ENCODE measurements around the gene HSPA9. TPM values are rescaled to one million over a fixed set of nuclear protein-coding genes. Genes with fewer than 3 reads are reported as not detected.
"Not testable (repeated sequence)": the region's sequence is repeated elsewhere in the genome, so short reads cannot be mapped to it uniquely, and the experiment has no call there.

HSPA9 gene
- polyA plus RNA-seq, 10 donors: 137 to 186 (median 154) TPM

DNA sequence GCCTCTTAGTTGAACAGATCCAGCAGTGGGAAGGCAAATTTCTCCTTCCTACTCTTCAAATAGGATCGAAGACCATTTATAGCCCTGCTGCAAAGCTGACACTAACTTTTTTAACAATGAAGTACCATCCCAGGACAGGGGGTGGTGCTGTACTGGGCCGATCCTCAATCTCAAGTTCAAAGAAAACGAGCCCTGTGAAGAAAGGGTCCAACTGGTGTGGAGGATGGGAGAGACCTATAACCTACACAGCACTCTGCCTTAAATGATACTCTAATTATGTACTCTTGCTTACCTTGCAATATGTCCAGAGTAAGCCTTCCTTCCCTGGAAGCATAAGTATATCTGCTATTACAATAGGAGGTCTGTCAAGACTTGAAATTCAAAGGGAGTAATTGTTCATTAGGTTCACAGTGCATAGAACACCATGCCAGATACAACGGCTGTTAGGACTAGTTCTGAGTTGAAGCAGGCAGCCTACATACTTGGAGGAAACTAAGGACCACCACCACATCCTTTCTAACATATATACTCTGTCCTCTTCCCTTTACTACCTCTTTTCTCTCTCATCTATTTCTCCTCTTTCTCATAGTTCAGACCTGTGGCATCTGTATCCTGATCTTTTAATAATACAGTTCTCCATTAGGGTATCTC is 38.4 kb downstream of the HSPA9 start:
- DNase-seq: no peak

DNA sequence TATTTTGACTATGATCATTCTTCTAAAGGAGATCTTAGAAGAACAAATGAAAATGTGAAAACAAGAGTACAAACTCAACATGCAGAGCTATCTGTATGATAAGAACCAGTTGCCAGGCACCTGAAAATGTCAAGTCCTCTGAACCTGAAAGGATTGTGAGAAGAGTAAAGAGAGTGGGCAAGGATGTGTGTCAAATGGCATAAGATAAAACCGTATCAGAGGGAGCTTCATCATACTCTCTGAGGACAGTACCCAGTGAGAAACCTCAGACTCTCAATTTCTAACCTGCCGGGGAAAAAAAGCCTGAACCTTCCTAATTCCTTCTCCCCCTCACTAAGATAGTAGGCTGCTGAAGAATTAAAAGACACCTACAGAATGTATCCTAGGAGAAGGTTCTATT is 39.0 kb downstream of the HSPA9 start:
- DNase-seq: no peak

GRCh38 chr5:138533973-138534941 is 40.9 kb downstream of the HSPA9 start:
- no peak for DNase-seq

DNA sequence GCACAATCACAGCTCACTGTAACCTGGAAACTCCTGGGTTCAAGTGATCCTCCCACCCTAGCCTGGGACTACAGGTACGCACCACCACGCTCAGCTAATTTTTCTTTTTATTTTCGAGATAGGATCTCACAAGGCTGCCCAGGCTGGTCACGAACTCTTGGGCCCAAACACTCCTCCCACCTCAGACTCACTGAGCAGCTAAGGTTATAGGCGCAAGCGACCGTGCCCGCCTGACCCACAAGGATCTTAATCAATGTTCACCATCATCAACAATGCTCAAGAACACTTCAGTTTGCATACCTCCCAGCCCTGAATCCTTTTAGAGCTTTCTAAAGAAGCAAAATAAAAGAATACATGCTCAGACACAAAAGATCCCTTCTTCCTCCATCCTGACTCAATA is 45.4 kb downstream of the HSPA9 start:
- no peak for DNase-seq

DNA sequence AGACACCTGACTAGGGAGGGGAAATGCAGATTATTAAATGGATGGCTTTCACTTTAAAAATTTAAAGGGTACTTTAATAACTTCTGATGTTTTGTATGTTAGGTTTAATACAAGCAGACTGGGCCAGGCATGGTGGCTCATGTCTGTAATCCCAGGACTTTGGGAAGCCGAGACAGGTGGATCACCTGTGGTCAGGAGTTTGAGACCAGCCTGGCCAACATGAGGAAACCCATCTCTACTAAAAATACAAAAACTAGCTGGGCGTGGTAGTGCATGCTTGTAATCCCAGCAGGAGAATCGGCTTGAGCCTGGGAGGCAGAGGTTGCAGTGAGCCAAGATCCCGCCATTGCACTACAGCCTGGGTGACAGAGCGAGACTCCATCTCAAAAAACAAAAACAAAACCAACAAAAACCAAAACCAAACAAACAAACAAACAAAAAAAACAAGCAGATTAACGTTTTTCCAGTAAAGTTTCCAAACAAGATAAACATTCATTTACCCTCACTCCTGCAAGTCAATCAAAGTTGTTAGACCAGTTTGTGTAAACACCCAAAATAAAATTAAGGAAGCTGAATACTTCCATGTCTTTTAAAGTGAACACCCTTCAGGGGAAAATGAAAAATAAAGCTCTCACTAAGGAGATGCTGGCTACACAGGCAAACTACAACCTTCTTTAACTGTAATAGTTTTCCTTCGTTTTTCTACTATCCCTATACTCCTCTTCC is 46.3 kb downstream of the HSPA9 start:
- DNase-seq: no peak

DNA sequence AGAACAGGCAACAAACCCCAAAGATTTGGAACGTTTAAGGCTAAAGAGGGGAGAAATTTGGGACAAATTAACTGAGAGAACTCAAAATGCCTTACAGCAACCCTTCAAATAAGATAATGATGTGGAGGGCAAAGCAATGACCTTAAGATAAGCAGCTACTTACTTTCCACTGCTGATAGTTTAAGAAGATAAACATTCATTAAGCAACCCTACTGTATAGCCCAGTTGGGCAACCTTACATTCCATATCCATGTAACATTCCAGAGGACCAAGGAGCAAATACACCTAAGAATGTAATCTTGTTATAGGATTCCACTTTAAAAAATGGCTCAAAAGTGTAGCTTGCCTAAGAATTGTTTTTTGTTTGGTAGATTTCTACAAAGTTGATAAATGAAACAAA is 47.0 kb downstream of the HSPA9 start:
- DNase-seq: no peak

DNA sequence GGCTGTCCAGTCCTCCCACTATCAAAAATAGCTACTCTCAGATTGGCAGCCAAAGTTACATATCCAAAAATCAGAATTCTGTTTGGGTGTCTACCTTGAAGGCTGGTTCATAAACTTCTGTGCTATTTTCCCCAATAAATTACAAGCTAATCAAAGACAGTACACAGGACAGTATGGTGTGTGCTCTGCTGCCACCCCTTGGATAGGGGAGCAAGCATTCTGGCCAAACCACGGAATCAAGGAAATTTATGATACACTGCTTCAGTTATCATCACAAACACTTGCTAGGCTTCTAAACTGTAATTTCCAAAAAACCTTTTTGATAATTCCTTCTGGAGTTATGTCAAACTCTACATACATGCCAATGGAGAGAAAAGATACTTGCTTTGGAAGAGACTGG is 48.0 kb downstream of the HSPA9 start:
- no peak for DNase-seq

- DNase-seq: no peak
Observed at GRCh38 chr5:138523406-138523805, 51.8 kb downstream of the HSPA9 start.

DNA sequence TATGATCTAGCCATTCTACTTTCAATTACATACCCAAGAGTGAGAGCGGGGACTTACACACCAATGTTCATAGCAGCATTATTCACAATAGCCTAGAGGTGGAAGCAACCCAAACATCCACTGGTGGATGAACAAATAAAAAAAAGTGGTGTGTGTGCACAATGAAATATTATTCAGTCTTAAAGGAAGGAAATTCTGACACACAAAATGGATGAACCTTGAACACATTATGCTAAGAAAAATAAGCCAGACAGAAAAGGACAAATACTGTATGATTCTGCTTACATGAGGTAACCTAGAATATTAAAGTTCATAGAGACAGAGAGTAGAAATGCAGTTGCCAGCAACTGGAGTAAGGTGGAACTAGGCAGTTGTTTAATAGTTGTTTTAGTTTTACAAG is 54.2 kb downstream of the HSPA9 start:
- no peak for DNase-seq

- no peak for DNase-seq
Observed at GRCh38 chr5:138517437-138517836, 57.8 kb downstream of the HSPA9 start.

DNA sequence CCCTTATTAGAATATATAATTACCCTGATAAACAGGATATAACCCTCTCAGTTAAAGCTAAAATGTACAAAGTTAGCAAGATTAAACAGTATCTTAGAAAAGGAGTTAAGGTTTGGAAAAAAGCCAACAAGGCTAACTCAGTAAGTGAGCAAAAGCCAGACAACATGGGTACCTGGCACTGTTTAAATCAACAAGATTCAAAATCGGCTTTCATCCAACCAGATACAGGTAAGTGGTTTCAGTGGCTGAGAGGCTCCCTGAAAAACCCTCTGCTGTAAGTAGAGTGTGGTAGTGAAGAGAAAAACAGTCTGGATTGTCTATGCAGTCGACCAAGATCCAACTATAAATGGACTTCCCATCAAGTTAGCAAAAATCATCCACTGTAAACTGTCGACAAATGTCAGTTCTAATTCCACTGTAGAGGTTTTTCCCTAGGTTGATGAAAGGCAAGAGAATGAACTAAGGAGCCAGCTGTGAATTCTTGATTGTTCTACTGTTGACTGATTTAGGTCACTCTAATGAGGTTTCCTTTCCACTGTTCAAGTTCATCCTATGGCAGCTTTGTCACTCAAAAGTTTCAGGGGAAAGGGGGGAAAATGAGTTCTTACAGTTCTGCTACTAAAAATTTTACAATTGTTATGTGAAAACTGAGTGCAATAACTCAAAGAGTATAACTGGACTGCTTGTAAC is 59.5 kb downstream of the HSPA9 start:
- no peak for DNase-seq

GRCh38 chr5:138514021-138514420 is 61.2 kb downstream of the HSPA9 start:
- DNase-seq: no peak

DNA sequence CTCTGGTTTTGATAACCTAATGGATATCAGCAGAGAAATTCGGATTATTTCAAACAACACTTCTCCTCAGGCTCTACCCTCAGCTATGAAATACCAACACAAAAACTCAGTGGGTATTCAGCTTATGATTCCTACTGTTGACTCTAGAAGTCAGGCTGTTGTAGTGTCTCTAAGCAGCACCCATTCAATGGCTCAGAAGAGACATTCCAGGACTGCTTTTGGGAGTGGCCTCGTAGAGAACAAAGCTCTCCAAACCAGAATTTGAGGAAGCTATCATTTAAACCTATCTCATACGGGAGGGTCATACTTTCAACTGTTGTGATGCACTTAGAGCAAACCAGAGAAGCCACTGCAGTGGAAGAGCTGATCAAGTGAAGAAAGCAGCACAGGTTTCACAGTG is 66.2 kb downstream of the HSPA9 start:
- no peak for DNase-seq

- not testable (repeated sequence) for DNase-seq
Observed at GRCh38 chr5:138507485-138507884, 67.7 kb downstream of the HSPA9 start.

GRCh38 chr5:138506370-138507306 is 68.6 kb downstream of the HSPA9 start:
- no peak for DNase-seq

DNA sequence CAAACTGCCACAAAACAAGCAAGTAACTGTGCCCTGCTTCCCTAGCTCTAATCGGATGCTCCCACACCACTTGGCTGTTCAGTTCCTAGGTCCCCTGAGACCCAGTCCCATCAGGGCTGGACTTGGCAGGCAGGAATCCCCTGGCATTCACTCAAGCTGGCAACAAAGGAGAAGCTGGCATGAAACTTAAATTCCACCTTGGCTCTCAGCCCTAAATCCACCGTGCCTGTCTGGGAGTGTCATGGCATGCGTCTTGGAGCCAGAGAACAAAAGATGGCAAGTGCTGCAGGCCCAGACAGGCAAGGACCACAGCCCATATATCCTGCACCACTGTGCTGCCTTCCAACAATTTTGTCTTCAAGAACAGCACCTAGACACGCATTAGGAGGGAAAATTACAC is 70.4 kb downstream of the HSPA9 start:
- DNase-seq: peak in 1 of 3 donors; percentile 9
